DMS 273 (cell line): ENCODE data around the gene ADGRG3.
A peak's percentile ranks its signal among the peaks of the same experiment; 100 is the strongest.

Experiments
- DNase-seq: peaks from one replicate; lab custom pipeline; 2025; ENCODE audit not compliant: unreplicated experiment; lab: John Stamatoyannopoulos, UW

ADGRG3 gene

GRCh38 chr16:57694725-57695679 lies 26.9 kb downstream of the ADGRG3 start, which contains the start of gene DRC7:
TSS of gene DRC7 (plus strand) at chr16:57694806. CDS start at chr16:57697950, 3,144 bp downstream.
- DNase-seq, result peak; percentile 89

GRCh38 chr16:57695680-57696069 lies 27.6 kb downstream of the ADGRG3 start:
- no peak for DNase-seq

- no peak for DNase-seq
Measured at GRCh38 chr16:57696240-57696639, 28.1 kb downstream of the ADGRG3 start.

- DNase-seq, result no peak
Measured at GRCh38 chr16:57697896-57698537, 29.9 kb downstream of the ADGRG3 start.

- DNase-seq, result no peak
Measured at GRCh38 chr16:57698812-57699405, 30.8 kb downstream of the ADGRG3 start.

- DNase-seq, result no peak
Measured at GRCh38 chr16:57699481-57699880, 31.4 kb downstream of the ADGRG3 start.

- DNase-seq, result no peak
Measured at GRCh38 chr16:57699899-57700298, 31.8 kb downstream of the ADGRG3 start.

- DNase-seq, result no peak
Measured at GRCh38 chr16:57700781-57701551, 32.9 kb downstream of the ADGRG3 start.

GRCh38 chr16:57701759-57702371 lies 33.8 kb downstream of the ADGRG3 start:
- no peak for DNase-seq

GRCh38 chr16:57703416-57704010 lies 35.4 kb downstream of the ADGRG3 start:
- no peak for DNase-seq

GRCh38 chr16:57704011-57704904 lies 36.2 kb downstream of the ADGRG3 start:
- no peak for DNase-seq

GRCh38 chr16:57704905-57705852 lies 37.1 kb downstream of the ADGRG3 start:
- DNase-seq, result no peak

- DNase-seq, result no peak
Measured at GRCh38 chr16:57706717-57707116, 38.6 kb downstream of the ADGRG3 start.

GRCh38 chr16:57707331-57707730 lies 39.2 kb downstream of the ADGRG3 start:
- no peak for DNase-seq

GRCh38 chr16:57708168-57708567 lies 40.1 kb downstream of the ADGRG3 start:
- no peak for DNase-seq

- no peak for DNase-seq
Measured at GRCh38 chr16:57709663-57710062, 41.6 kb downstream of the ADGRG3 start.

GRCh38 chr16:57711346-57711745 lies 43.2 kb downstream of the ADGRG3 start:
- DNase-seq, result peak; percentile 97

- DNase-seq, result peak; percentile 64
Measured at GRCh38 chr16:57711993-57712392, 43.9 kb downstream of the ADGRG3 start.
